ENCODE measurements around the gene MYO19. TPM values are rescaled to one million over a fixed set of nuclear protein-coding genes. Genes with fewer than 3 reads are reported as not detected.

The MYO19 gene
- total RNA-seq: 10 to 100 TPM; 90.3 to 95.4 TPM

GRCh38 chr17:36534840-36535668 is at the start of gene MYO19, which contains the start of gene PIGW:
Gene MYO19 (minus strand): TSS chr17:36534868. CDS start chr17:36532538, 2,330 bp downstream.
Gene PIGW (plus strand): TSS chr17:36534987. CDS start chr17:36537102, 2,115 bp downstream.

GRCh38 chr17:36544307-36545076 is 9.8 kb upstream of the MYO19 start, which contains the start of gene GGNBP2:
Gene GGNBP2 (plus strand): TSS chr17:36544919. CDS start chr17:36545725, 806 bp downstream.

GRCh38 chr17:36486204-36487194 is 48.2 kb downstream of the MYO19 start, which contains the start of gene ZNHIT3:
Gene ZNHIT3 (plus strand): TSS chr17:36486681. CDS start chr17:36486700, 19 bp downstream.

Other genes with a start within 250 kb of the MYO19 start
- not detected for gene TBC1D3G, start 211.0 kb downstream of the MYO19 start, total RNA-seq
- gene TBC1D3H, start 146.4 kb downstream of the MYO19 start, total RNA-seq: under 1 TPM in 1 of 2 experiments, not detected in 1; 0.30 TPM
- gene ZNHIT3, start 48.2 kb downstream of the MYO19 start, total RNA-seq: 10 to 100 TPM; 45.3 to 46.4 TPM
- gene PIGW, start 119 bp upstream of the MYO19 start, total RNA-seq: 10 to 100 TPM; 10.4 to 10.8 TPM
- gene GGNBP2, start 10.1 kb upstream of the MYO19 start, total RNA-seq: 100 to 1,000 TPM; 104 to 108 TPM
- 1 to 10 TPM; 3.3 to 3.8 TPM for gene DHRS11, start 57.0 kb upstream of the MYO19 start, total RNA-seq
- 1 to 10 TPM; 9.2 to 9.4 TPM for gene MRM1, start 66.7 kb upstream of the MYO19 start, total RNA-seq